HCT116 (cell line): ENCODE data around the gene MOB3A. TPM values are rescaled to one million over a fixed set of nuclear protein-coding genes. Genes with fewer than 3 reads are reported as not detected.
A peak's percentile ranks its signal among the peaks of the same experiment; 100 is the strongest.

Source experiments
- ATAC-seq: fragments of 200-7000 bp; cut with Tn5 transposase; 2 replicates; pipeline ENCODE4 v1.9.1; 2020; ENCODE audit warnings: mild to moderate bottlenecking, moderate library complexity
- BruUV-seq: library from RNA; stranded (reverse); fragments of 400-500 nt; replicated peaks from 2 replicates; lab custom pipeline; 2021; lab: Mats Ljungman, UMichigan
- CTCF ChIA-PET: fragments of 300-600 bp; sonication (Branson Sonifier 250); formaldehyde crosslinking; loops from one replicate; lab custom pipeline; 2021; ENCODE audit warnings: antibody characterized with exemption; lab: Charles Lee
- POLR2A ChIA-PET: fragments of 300-600, 350-600 bp; sonication (Branson Sonifier 250); formaldehyde crosslinking; loops from one replicate; lab custom pipeline; 2021; ENCODE audit warnings: antibody characterized with exemption; lab: Charles Lee
- RAD21 ChIA-PET, 2 experiments: fragments of 300-600 bp; sonication (Branson Sonifier 250); formaldehyde crosslinking; loops; one replicate each; lab custom pipeline; 2023; ENCODE audit warnings: low total read pairs in 2 of 2; ENCODE audit not compliant: uncharacterized antibody in 2 of 2, unreplicated experiment in 2 of 2, low non-redundant PET in 1 of 2; lab: Charles Lee
- DNase-seq: peaks from one replicate; pipeline ENCODE4 v3.0.0-alpha.2; 2010; ENCODE audit warnings: low read depth, low spot score
- H2AFZ ChIP-seq: fragments of 200-600 bp; shearing (Covaris generic), sonication (generic); 2 replicates; pipeline ENCODE4 v1.6.1; 2017; ENCODE audit warnings: low read depth, mixed run types, mixed read lengths, antibody characterized with exemption, low read length; ENCODE audit not compliant: poor library complexity, severe bottlenecking
- H3K27ac ChIP-seq: 2 replicates; pipeline ENCODE4 v1.5.1; 2012; ENCODE audit warnings: low read depth, low read length
- H3K27me3 ChIP-seq: fragments of 200-600 bp; sonication (generic); 2 replicates; pipeline ENCODE4 v1.6.1; 2016; ENCODE audit warnings: mixed run types, low read length, mixed read lengths; ENCODE audit not compliant: insufficient read depth
- H3K36me3 ChIP-seq, 2 experiments: fragments of 200-500 bp in 1 of 2; fragments of 200-600 bp in 1 of 2; sonication (Bioruptor generic) in 1 of 2; sonication (generic) in 1 of 2; 2 replicates each; pipeline versions ENCODE4 v1.5.1 to v1.6.1; 2014 to 2016; ENCODE audit warnings: low read length in 2 of 2, inconsistent platforms in 1 of 2, mixed read lengths in 1 of 2, mixed run types in 1 of 2; ENCODE audit not compliant: insufficient read depth in 2 of 2, control insufficient read depth in 1 of 2
- H3K4me1 ChIP-seq, 2 experiments: fragments of 200-600 bp in 1 of 2; sonication (generic) in 1 of 2; 2 replicates each; pipeline versions ENCODE4 v1.5.1 to v1.6.1; 2012 to 2017; ENCODE audit warnings: low read length in 2 of 2, inconsistent platforms in 1 of 2, mild to moderate bottlenecking in 1 of 2, mixed read lengths in 1 of 2, mixed run types in 1 of 2, moderate library complexity in 1 of 2; ENCODE audit not compliant: insufficient read depth in 2 of 2, control insufficient read depth in 1 of 2
- H3K4me2 ChIP-seq: fragments of 200-600 bp; sonication (generic); 2 replicates; pipeline ENCODE4 v1.6.1; 2017; ENCODE audit warnings: mixed run types, low read length, mixed read lengths
- H3K4me3 ChIP-seq, 2 experiments: fragments of 200-600 bp in 1 of 2; sonication (generic) in 1 of 2; replicated peaks in 1 of 2; 2 replicates each; pipeline ENCODE4 v1.5.1; 2011 to 2016; ENCODE audit warnings: low read length in 2 of 2, control low read depth in 1 of 2, low read depth in 1 of 2, mild to moderate bottlenecking in 1 of 2, mixed read lengths in 1 of 2, mixed run types in 1 of 2
- H3K79me2 ChIP-seq: fragments of 200-600 bp; sonication (generic); 2 replicates; pipeline ENCODE4 v1.6.1; 2017; ENCODE audit warnings: mild to moderate bottlenecking, mixed run types, low read length, moderate library complexity, mixed read lengths; ENCODE audit not compliant: insufficient read depth
- H3K9ac ChIP-seq: fragments of 200-600 bp; sonication (generic); 2 replicates; pipeline ENCODE4 v1.6.1; 2016; ENCODE audit warnings: low read length, mixed read lengths
- H3K9me2 ChIP-seq: fragments of 200-600 bp; sonication (generic), shearing (Covaris generic); 2 replicates; pipeline ENCODE4 v1.6.1; 2017; ENCODE audit warnings: mixed run types, mild to moderate bottlenecking, moderate library complexity; ENCODE audit not compliant: insufficient read depth
- H3K9me3 ChIP-seq, 2 experiments: fragments of 200-500 bp in 1 of 2; fragments of 200-600 bp in 1 of 2; sonication (Bioruptor generic) in 1 of 2; sonication (generic) in 1 of 2; 2 replicates each; pipeline ENCODE4 v1.6.1; 2014 to 2017; ENCODE audit warnings: low read length in 2 of 2, mixed read lengths in 2 of 2, inconsistent platforms in 1 of 2, low read depth in 1 of 2, mild to moderate bottlenecking in 1 of 2, mixed run types in 1 of 2, moderate library complexity in 1 of 2; ENCODE audit not compliant: control insufficient read depth in 1 of 2, insufficient read depth in 1 of 2
- H4K20me1 ChIP-seq: fragments of 200-600 bp; sonication (generic), shearing (Covaris generic); 2 replicates; pipeline ENCODE4 v1.6.1; 2017; ENCODE audit warnings: mixed run types, mild to moderate bottlenecking, moderate library complexity; ENCODE audit not compliant: insufficient read depth
- FOSL1 ChIP-seq: IDR thresholded peaks from 2 replicates; pipeline ENCODE4 v1.6.1; 2012; ENCODE audit warnings: low read depth
- RAD21 ChIP-seq: IDR thresholded peaks from 2 replicates; pipeline ENCODE4 v1.6.1; 2012; ENCODE audit warnings: low read depth, mild to moderate bottlenecking
- SP1 ChIP-seq: IDR thresholded peaks from 2 replicates; pipeline ENCODE4 v1.6.1; 2012; ENCODE audit warnings: low read depth
- intact Hi-C: fragments of 100-400 bp; cut with micrococcal nuclease; formaldehyde crosslinking; loops from 2 replicates; pipeline ENCODE4 v1.10.0; 2022
- total RNA-seq: library from RNA; stranded (reverse); gene quantifications from one replicate; pipeline ENCODE4 v1.2.1, GENCODE V29; 2021; ENCODE audit not compliant: unreplicated experiment
- TF ChIP-seq, protein P1 (sequence below): IDR thresholded peaks from 2 replicates; pipeline ENCODE4 v1.6.1; 2012; ENCODE audit warnings: low read depth
- TF ChIP-seq, protein P2 (sequence below): IDR thresholded peaks from 2 replicates; pipeline ENCODE4 v1.6.1; 2011; ENCODE audit warnings: mild to moderate bottlenecking, low read length, moderate library complexity; ENCODE audit not compliant: insufficient replicate concordance; ENCODE audit errors: extremely low read depth
- TF ChIP-seq, protein P3 (sequence below), 3 experiments: fragments of 200-600 bp in 1 of 3; sonication (generic) in 1 of 3; IDR thresholded peaks in 2 of 3; conservative IDR thresholded peaks in 1 of 3; 2 replicates each; pipeline ENCODE4 v1.5.1; 2012 to 2017; ENCODE audit warnings: low read depth in 2 of 3, low read length in 2 of 3, antibody characterized with exemption in 1 of 3, borderline replicate concordance in 1 of 3, control low read depth in 1 of 3, mild to moderate bottlenecking in 1 of 3, mixed read lengths in 1 of 3, mixed run types in 1 of 3, moderate library complexity in 1 of 3; ENCODE audit not compliant: insufficient read depth in 1 of 3

Gene MOB3A
- total RNA-seq, 1 experiment from 2014 or later, result 32.1 TPM

DNA sequence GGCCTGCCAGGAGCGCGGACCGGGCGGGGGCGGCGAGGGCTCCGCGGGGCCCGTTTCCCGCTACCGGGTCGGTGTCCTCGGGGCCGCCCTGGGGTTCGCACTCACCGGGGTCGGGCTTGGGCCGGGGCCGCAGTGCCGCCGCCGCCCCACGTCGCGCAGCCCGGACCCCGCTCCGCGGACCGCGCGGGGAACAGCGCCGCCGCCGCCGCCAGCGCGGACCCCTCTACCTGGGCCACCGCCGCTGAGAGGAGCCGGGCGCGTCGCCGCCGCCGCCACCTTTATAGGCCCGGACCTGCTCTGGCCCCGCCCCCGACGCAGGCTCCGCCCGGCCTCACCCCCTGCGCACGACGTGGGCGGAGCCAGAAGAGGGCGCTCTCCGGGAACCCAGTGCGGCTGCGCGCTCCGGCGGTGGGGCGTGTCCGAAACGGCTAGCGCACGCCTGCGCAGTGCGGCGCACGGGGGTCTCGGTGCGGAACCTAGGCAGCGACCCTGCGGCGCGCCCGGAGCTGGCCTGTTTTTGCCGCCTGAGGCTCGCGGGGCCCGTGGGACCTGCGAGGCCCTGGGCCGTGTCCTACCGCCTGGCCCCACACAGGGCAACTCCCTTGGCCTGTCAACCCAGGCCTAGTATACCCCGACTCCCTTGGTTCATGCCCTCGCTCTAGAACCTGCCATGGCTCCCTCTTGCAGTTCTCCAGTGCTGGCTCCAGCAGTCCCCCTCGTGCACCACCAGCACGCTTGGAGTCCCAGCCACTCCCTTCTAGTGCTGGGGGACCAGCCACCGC, 44.9 kb downstream of the MOB3A start, which contains the start of gene MKNK2 (continued):
- TF ChIP-seq, protein P1, sequence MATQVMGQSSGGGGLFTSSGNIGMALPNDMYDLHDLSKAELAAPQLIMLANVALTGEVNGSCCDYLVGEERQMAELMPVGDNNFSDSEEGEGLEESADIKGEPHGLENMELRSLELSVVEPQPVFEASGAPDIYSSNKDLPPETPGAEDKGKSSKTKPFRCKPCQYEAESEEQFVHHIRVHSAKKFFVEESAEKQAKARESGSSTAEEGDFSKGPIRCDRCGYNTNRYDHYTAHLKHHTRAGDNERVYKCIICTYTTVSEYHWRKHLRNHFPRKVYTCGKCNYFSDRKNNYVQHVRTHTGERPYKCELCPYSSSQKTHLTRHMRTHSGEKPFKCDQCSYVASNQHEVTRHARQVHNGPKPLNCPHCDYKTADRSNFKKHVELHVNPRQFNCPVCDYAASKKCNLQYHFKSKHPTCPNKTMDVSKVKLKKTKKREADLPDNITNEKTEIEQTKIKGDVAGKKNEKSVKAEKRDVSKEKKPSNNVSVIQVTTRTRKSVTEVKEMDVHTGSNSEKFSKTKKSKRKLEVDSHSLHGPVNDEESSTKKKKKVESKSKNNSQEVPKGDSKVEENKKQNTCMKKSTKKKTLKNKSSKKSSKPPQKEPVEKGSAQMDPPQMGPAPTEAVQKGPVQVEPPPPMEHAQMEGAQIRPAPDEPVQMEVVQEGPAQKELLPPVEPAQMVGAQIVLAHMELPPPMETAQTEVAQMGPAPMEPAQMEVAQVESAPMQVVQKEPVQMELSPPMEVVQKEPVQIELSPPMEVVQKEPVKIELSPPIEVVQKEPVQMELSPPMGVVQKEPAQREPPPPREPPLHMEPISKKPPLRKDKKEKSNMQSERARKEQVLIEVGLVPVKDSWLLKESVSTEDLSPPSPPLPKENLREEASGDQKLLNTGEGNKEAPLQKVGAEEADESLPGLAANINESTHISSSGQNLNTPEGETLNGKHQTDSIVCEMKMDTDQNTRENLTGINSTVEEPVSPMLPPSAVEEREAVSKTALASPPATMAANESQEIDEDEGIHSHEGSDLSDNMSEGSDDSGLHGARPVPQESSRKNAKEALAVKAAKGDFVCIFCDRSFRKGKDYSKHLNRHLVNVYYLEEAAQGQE, result no peak
- TF ChIP-seq RAD21, result no peak
- TF ChIP-seq, protein P2, sequence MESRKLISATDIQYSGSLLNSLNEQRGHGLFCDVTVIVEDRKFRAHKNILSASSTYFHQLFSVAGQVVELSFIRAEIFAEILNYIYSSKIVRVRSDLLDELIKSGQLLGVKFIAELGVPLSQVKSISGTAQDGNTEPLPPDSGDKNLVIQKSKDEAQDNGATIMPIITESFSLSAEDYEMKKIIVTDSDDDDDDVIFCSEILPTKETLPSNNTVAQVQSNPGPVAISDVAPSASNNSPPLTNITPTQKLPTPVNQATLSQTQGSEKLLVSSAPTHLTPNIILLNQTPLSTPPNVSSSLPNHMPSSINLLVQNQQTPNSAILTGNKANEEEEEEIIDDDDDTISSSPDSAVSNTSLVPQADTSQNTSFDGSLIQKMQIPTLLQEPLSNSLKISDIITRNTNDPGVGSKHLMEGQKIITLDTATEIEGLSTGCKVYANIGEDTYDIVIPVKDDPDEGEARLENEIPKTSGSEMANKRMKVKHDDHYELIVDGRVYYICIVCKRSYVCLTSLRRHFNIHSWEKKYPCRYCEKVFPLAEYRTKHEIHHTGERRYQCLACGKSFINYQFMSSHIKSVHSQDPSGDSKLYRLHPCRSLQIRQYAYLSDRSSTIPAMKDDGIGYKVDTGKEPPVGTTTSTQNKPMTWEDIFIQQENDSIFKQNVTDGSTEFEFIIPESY, result no peak

DNA sequence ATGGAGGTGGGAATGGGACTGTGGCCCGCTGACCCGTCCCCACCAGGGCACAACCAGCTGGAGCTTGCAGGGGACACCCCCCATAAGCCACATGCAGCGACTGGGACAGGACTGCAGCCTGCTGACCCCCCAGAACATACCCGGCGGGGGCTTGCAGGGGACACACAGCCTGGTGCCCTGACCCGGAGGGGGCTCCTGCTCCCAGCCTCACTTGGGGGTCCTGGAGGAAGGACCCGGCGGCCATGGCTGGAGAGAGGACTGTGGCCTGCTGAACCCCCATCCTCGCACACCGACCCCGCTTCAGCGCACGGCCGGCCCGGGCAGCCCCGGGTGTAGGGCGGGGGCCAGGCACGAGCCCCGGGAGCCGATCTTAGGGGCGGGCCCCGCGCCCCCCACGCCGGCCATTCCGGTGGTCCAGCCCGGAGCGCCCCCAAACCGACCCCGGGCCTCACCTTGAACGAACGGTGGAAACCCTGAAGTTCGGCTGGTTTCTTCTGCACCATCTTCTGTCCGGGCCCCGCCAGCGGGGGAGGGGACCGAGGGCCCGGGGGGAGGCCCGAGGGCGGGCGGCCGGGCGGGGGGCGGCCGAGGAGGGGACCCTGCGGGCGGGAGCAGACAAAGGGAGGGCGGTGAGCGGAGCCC, 45.7 kb downstream of the MOB3A start:
- POLR2A ChIA-PET, result interaction anchor here (4.3 kb wide), 1 partner anchor 9 kb away, joined by 17 read pairs; no protein-coding TSS in a partner anchor
- no peaks in the 10 kb centered on the region for H3K9me2 ChIP-seq
- ATAC-seq, result no peak
- peak overlapping the region; percentile 85 for H3K27ac ChIP-seq
- peaks cover 45% of the 10 kb centered on the region for H3K79me2 ChIP-seq
- DNase-seq, result no peak
- H3K9ac ChIP-seq, result peak overlapping the region; percentile 90
- H3K4me1 ChIP-seq, result peaks cover 67 to 86% of the 10 kb centered on the region in 2 experiments
- H3K9me3 ChIP-seq, result no peaks in the 10 kb centered on the region
- intact Hi-C loops, result no loop called here
- H4K20me1 ChIP-seq, result peaks cover 5% of the 10 kb centered on the region; the same call in 1 of the 2 replicates
- no TSS peak for BruUV-seq
- peak overlapping the region; percentile 100 for H3K4me2 ChIP-seq
- CTCF ChIA-PET, result no interaction called here
- H3K36me3 ChIP-seq, result peaks cover 5 to 9% of the 10 kb centered on the region in 2 experiments; a peak in 3 of 4 replicates
- H3K4me3 ChIP-seq, result peak overlapping the region; percentile 92
- no peak overlapping the region for H2AFZ ChIP-seq
- TF ChIP-seq FOSL1 (no peak), SP1 (no peak)
- TF ChIP-seq, protein P3, sequence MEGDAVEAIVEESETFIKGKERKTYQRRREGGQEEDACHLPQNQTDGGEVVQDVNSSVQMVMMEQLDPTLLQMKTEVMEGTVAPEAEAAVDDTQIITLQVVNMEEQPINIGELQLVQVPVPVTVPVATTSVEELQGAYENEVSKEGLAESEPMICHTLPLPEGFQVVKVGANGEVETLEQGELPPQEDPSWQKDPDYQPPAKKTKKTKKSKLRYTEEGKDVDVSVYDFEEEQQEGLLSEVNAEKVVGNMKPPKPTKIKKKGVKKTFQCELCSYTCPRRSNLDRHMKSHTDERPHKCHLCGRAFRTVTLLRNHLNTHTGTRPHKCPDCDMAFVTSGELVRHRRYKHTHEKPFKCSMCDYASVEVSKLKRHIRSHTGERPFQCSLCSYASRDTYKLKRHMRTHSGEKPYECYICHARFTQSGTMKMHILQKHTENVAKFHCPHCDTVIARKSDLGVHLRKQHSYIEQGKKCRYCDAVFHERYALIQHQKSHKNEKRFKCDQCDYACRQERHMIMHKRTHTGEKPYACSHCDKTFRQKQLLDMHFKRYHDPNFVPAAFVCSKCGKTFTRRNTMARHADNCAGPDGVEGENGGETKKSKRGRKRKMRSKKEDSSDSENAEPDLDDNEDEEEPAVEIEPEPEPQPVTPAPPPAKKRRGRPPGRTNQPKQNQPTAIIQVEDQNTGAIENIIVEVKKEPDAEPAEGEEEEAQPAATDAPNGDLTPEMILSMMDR (IDR thresholded peaks at IDR 0.05 in 2 of 3, conservative IDR thresholded peaks at IDR 0.05 in 1 of 3; ENCODE audit: borderline replicate concordance in 1 of 3, insufficient read depth in 1 of 3, low read depth in 2 of 3, low read length in 2 of 3), result no peak
- RAD21 ChIA-PET, result no interaction called here
- no peaks in the 10 kb centered on the region for H3K27me3 ChIP-seq
